ENCODE results near the gene RAPGEF6.

RAPGEF6 gene

DNA sequence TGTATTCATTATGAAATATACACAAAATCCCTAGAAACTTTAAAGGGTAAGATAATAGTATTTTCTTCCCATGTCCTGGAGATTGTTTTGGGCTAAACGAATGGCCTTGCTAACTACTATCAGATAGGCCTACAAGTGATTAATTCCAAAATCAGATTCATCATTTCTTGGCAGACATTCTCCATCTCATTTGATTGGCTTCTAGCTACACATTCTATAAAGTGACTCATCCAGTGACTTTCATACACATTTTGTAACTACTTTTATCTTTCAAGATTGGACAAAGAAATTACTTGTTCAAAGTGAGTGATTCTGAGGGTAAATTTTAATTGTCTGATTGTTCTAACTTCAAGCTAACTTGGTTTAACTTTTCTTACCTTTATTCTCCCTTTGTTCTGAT is 93.3 kb downstream of the RAPGEF6 start:
- H4K20me1 ChIP-seq (ENCODE audit: insufficient read depth, low read length), result no peaks in the 10 kb centered on the region
- ATAC-seq (ENCODE audit: insufficient read depth, low read depth), result no peak
- no peaks in the 10 kb centered on the region for H3K79me2 ChIP-seq (ENCODE audit: insufficient read depth, low read length)
- no peak overlapping the region for H2AFZ ChIP-seq (ENCODE audit: low read depth, low read length)
- no peak overlapping the region for H3K9ac ChIP-seq (ENCODE audit: low read depth, low read length)
- H3K27ac ChIP-seq (ENCODE audit: low read length), result no peak overlapping the region
- TF ChIP-seq EZH2 (IDR thresholded peaks at IDR 0.05; ENCODE audit: borderline replicate concordance, low read depth, low read length, severe bottlenecking), result no peak
- TF ChIP-seq, protein P1, sequence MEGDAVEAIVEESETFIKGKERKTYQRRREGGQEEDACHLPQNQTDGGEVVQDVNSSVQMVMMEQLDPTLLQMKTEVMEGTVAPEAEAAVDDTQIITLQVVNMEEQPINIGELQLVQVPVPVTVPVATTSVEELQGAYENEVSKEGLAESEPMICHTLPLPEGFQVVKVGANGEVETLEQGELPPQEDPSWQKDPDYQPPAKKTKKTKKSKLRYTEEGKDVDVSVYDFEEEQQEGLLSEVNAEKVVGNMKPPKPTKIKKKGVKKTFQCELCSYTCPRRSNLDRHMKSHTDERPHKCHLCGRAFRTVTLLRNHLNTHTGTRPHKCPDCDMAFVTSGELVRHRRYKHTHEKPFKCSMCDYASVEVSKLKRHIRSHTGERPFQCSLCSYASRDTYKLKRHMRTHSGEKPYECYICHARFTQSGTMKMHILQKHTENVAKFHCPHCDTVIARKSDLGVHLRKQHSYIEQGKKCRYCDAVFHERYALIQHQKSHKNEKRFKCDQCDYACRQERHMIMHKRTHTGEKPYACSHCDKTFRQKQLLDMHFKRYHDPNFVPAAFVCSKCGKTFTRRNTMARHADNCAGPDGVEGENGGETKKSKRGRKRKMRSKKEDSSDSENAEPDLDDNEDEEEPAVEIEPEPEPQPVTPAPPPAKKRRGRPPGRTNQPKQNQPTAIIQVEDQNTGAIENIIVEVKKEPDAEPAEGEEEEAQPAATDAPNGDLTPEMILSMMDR (IDR thresholded peaks at IDR 0.05; ENCODE audit: borderline replicate concordance, extremely low read depth, low read length, poor library complexity, severe bottlenecking), result no peak
- no peak overlapping the region for H3K4me3 ChIP-seq (ENCODE audit: low read depth in 1 of 2, low read length in 2 of 2)
- H3K9me3 ChIP-seq (ENCODE audit: insufficient read depth, low read length, severe bottlenecking), result no peaks in the 10 kb centered on the region
- H3K4me1 ChIP-seq (ENCODE audit: insufficient read depth, low read length), result no peaks in the 10 kb centered on the region
- DNase-seq, result no peak
- H3K4me2 ChIP-seq (ENCODE audit: insufficient read depth, low read length), result no peak overlapping the region
- no peaks in the 10 kb centered on the region for H3K27me3 ChIP-seq (ENCODE audit: insufficient read depth, low read length, poor library complexity)
- H3K36me3 ChIP-seq (ENCODE audit: insufficient read depth, low read length), result peaks cover 16% of the 10 kb centered on the region; the same call in 1 of the 2 replicates

DNA sequence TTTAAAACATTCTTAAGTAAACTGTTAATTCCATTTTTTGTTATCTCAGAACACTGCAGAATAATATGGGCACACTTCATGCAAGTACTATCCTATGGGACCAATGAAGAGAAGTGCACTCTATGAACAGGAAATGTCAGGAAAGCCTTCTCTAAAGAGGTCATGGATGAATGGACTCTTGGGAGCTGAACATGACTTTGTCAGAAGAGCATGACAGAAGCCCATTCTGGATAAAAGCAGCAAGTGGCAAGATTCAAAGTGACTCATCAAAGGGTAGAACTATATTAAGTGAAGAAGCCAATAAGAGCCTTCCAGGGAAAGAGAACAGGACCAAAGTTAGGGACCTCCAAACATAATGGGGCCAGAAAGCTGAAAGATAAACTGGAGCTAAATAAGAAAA is 94.0 kb downstream of the RAPGEF6 start:
- peaks cover 16% of the 10 kb centered on the region; the same call in 1 of the 2 replicates for H3K36me3 ChIP-seq (ENCODE audit: insufficient read depth, low read length)
- H3K27ac ChIP-seq (ENCODE audit: low read length), result no peak overlapping the region
- H3K4me3 ChIP-seq (ENCODE audit: low read depth in 1 of 2, low read length in 2 of 2), result no peak overlapping the region
- TF ChIP-seq EZH2 (IDR thresholded peaks at IDR 0.05; ENCODE audit: borderline replicate concordance, low read depth, low read length, severe bottlenecking), result no peak
- TF ChIP-seq, protein P1 (IDR thresholded peaks at IDR 0.05; ENCODE audit: borderline replicate concordance, extremely low read depth, low read length, poor library complexity, severe bottlenecking), result no peak
- DNase-seq (no peak), ATAC-seq (ENCODE audit: insufficient read depth, low read depth) (no peak)
- H3K79me2 ChIP-seq (ENCODE audit: insufficient read depth, low read length), result no peaks in the 10 kb centered on the region
- H3K4me2 ChIP-seq (ENCODE audit: insufficient read depth, low read length), result no peak overlapping the region
- no peaks in the 10 kb centered on the region for H3K4me1 ChIP-seq (ENCODE audit: insufficient read depth, low read length)
- no peaks in the 10 kb centered on the region for H3K27me3 ChIP-seq (ENCODE audit: insufficient read depth, low read length, poor library complexity)
- no peaks in the 10 kb centered on the region for H3K9me3 ChIP-seq (ENCODE audit: insufficient read depth, low read length, severe bottlenecking)
- no peak overlapping the region for H3K9ac ChIP-seq (ENCODE audit: low read depth, low read length)
- no peak overlapping the region for H2AFZ ChIP-seq (ENCODE audit: low read depth, low read length)
- H4K20me1 ChIP-seq (ENCODE audit: insufficient read depth, low read length), result no peaks in the 10 kb centered on the region

DNA sequence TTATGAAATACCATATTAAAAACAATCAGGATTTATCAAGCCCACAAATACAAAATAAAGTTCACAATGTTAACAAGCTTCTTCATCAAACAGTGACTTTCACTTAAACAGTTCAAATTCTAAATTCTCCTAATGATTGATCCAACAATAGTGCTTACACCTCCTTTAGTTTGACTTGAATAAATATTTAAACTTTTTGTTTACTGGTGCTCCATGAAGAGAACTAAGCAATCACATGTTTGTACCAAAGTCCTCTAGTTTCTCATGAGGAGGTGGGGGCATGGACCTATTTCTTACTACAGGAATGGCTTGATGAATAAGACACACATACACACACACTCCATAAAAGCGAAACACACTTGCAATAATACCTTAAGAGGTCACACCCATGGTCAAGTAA is 95.8 kb downstream of the RAPGEF6 start:
- no peaks in the 10 kb centered on the region for H3K79me2 ChIP-seq (ENCODE audit: insufficient read depth, low read length)
- no peak overlapping the region for H3K4me2 ChIP-seq (ENCODE audit: insufficient read depth, low read length)
- no peaks in the 10 kb centered on the region for H3K27me3 ChIP-seq (ENCODE audit: insufficient read depth, low read length, poor library complexity)
- no peaks in the 10 kb centered on the region for H3K9me3 ChIP-seq (ENCODE audit: insufficient read depth, low read length, severe bottlenecking)
- H3K27ac ChIP-seq (ENCODE audit: low read length), result no peak overlapping the region
- H2AFZ ChIP-seq (ENCODE audit: low read depth, low read length), result no peak overlapping the region
- ATAC-seq (ENCODE audit: insufficient read depth, low read depth) (no peak), DNase-seq (no peak)
- no peak overlapping the region for H3K4me3 ChIP-seq (ENCODE audit: low read depth in 1 of 2, low read length in 2 of 2)
- TF ChIP-seq, protein P1 (IDR thresholded peaks at IDR 0.05; ENCODE audit: borderline replicate concordance, extremely low read depth, low read length, poor library complexity, severe bottlenecking), result no peak
- no peak for TF ChIP-seq EZH2 (IDR thresholded peaks at IDR 0.05; ENCODE audit: borderline replicate concordance, low read depth, low read length, severe bottlenecking)
- H3K36me3 ChIP-seq (ENCODE audit: insufficient read depth, low read length), result peaks cover 12% of the 10 kb centered on the region; the same call in 1 of the 2 replicates
- no peak overlapping the region for H3K9ac ChIP-seq (ENCODE audit: low read depth, low read length)
- H3K4me1 ChIP-seq (ENCODE audit: insufficient read depth, low read length), result no peaks in the 10 kb centered on the region
- no peaks in the 10 kb centered on the region for H4K20me1 ChIP-seq (ENCODE audit: insufficient read depth, low read length)

DNA sequence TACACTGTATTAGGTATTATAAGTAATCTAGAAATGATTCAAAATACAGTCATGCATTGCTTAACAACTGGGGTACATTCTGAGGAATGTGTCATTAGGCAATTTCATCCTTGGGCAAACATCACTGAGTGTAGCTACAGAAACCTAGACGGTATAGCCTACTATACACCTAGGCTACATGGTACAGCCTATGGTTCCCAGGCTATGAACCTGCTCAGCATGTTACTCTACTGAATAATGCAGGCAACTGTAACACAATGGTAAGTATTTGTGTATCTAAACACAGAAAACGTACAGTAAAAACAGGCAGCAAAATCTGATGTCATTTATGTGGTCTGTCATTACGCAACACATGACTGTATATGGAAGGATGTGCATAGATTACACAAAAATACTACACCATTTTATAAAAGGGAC is 96.8 kb downstream of the RAPGEF6 start:
- Histone ChIP-seq H3K9me3 (ENCODE audit: insufficient read depth, low read length, severe bottlenecking) (no peaks in the 10 kb centered on the region), H3K79me2 (ENCODE audit: insufficient read depth, low read length) (no peaks in the 10 kb centered on the region), H3K4me2 (ENCODE audit: insufficient read depth, low read length) (no peak overlapping the region), H3K9ac (ENCODE audit: low read depth, low read length) (no peak overlapping the region), H3K27me3 (ENCODE audit: insufficient read depth, low read length, poor library complexity) (no peaks in the 10 kb centered on the region), H2AFZ (ENCODE audit: low read depth, low read length) (no peak overlapping the region), H3K4me1 (ENCODE audit: insufficient read depth, low read length) (no peaks in the 10 kb centered on the region), H3K36me3 (ENCODE audit: insufficient read depth, low read length) (peaks cover 12% of the 10 kb centered on the region; the same call in 1 of the 2 replicates), H3K27ac (ENCODE audit: low read length) (no peak overlapping the region), H3K4me3 (ENCODE audit: low read depth in 1 of 2, low read length in 2 of 2) (no peak overlapping the region), H4K20me1 (ENCODE audit: insufficient read depth, low read length) (no peaks in the 10 kb centered on the region)
- no peak for DNase-seq
- TF ChIP-seq, protein P1 (IDR thresholded peaks at IDR 0.05; ENCODE audit: borderline replicate concordance, extremely low read depth, low read length, poor library complexity, severe bottlenecking), result no peak
- no peak for TF ChIP-seq EZH2 (IDR thresholded peaks at IDR 0.05; ENCODE audit: borderline replicate concordance, low read depth, low read length, severe bottlenecking)
- ATAC-seq (ENCODE audit: insufficient read depth, low read depth), result no peak

All from DND-41 (cell line).